DOHH2 (cell line): Measurements from ENCODE around the gene PHRF1.

Experiments
- H3F3A ChIP-seq: fragments of 200-600 bp; sonication (generic), shearing (Covaris generic); 2 replicates; pipeline ENCODE4 v1.6.0; 2016; ENCODE audit warnings: antibody characterized with exemption, mild to moderate bottlenecking; ENCODE audit not compliant: control insufficient read depth, insufficient read depth
- H3K27ac ChIP-seq: fragments of 200-600 bp; sonication (generic); 2 replicates; pipeline ENCODE4 v1.5.1; 2014; ENCODE audit warnings: low read depth, mild to moderate bottlenecking, low read length, moderate library complexity
- H3K27me3 ChIP-seq: fragments of 200-600 bp; sonication (generic); 2 replicates; pipeline ENCODE4 v1.6.1; 2014; ENCODE audit warnings: mild to moderate bottlenecking, low read length, mixed read lengths; ENCODE audit not compliant: control insufficient read depth
- H3K36me3 ChIP-seq: fragments of 200-600 bp; sonication (generic); 2 replicates; pipeline ENCODE4 v1.6.1; 2014; ENCODE audit warnings: mild to moderate bottlenecking, low read length, moderate library complexity, mixed read lengths; ENCODE audit not compliant: control insufficient read depth
- H3K4me1 ChIP-seq: fragments of 200-600 bp; sonication (generic); 2 replicates; pipeline ENCODE4 v1.6.1; 2014; ENCODE audit warnings: mild to moderate bottlenecking, low read length, mixed read lengths; ENCODE audit not compliant: control insufficient read depth
- H3K4me2 ChIP-seq: fragments of 200-600 bp; sonication (generic); 2 replicates; pipeline ENCODE4 v1.6.0; 2014; ENCODE audit warnings: mild to moderate bottlenecking, low read length, moderate library complexity
- H3K4me3 ChIP-seq: fragments of 200-600 bp; sonication (generic); 2 replicates; pipeline ENCODE4 v1.5.1; 2014; ENCODE audit warnings: mild to moderate bottlenecking, low read length, mixed read lengths
- H3K79me2 ChIP-seq: fragments of 200-600 bp; sonication (generic); 2 replicates; pipeline ENCODE4 v1.6.1; 2014; ENCODE audit warnings: mild to moderate bottlenecking, low read length, mixed read lengths; ENCODE audit not compliant: control insufficient read depth
- H3K9me2 ChIP-seq: fragments of 200-600 bp; sonication (generic); replicated peaks from 2 replicates; pipeline ENCODE4 v1.6.1; 2014; ENCODE audit warnings: mild to moderate bottlenecking, low read length, mixed read lengths; ENCODE audit not compliant: control insufficient read depth
- H3K9me3 ChIP-seq: fragments of 200-600 bp; sonication (generic); 2 replicates; pipeline ENCODE4 v1.6.1; 2014; ENCODE audit warnings: antibody characterized with exemption, low read length, mixed read lengths; ENCODE audit not compliant: control insufficient read depth, insufficient read depth
- H4K20me1 ChIP-seq: fragments of 200-600 bp; sonication (generic); 2 replicates; pipeline ENCODE4 v1.6.0; 2014; ENCODE audit warnings: low read depth, mild to moderate bottlenecking, antibody characterized with exemption, low read length, moderate library complexity; ENCODE audit not compliant: control insufficient read depth, insufficient read depth
- CTCF ChIP-seq: fragments of 200-600 bp; sonication (generic); IDR thresholded peaks from one replicate; pipeline ENCODE4 v1.5.1; 2014; ENCODE audit warnings: antibody characterized with exemption, mild to moderate bottlenecking, low read depth, low read length; ENCODE audit not compliant: poor library complexity, severe bottlenecking
- EZH2phosphoT487 ChIP-seq: fragments of 200-600 bp; sonication (generic); IDR thresholded peaks from 2 replicates; pipeline ENCODE4 v1.6.1; 2017; ENCODE audit warnings: borderline replicate concordance, mild to moderate bottlenecking, antibody characterized with exemption, low read length, moderate library complexity, mixed read lengths

Gene PHRF1

GRCh38 chr11:550021-550745 is 26.1 kb upstream of the PHRF1 start:
- H3K27ac ChIP-seq, result no peak overlapping the region
- no peak overlapping the region for H3K4me2 ChIP-seq
- no peaks in the 10 kb centered on the region for H4K20me1 ChIP-seq
- no peaks in the 10 kb centered on the region for H3K79me2 ChIP-seq
- H3F3A ChIP-seq, result no peaks in the 10 kb centered on the region
- H3K4me3 ChIP-seq, result no peak overlapping the region
- H3K36me3 ChIP-seq, result no peaks in the 10 kb centered on the region
- peaks cover 17% of the 10 kb centered on the region for H3K4me1 ChIP-seq
- H3K27me3 ChIP-seq, result peaks cover under 1% of the 10 kb centered on the region
- TF ChIP-seq EZH2phosphoT487 (no peak), CTCF (no peak)
- H3K9me2 ChIP-seq, result no peaks in the 10 kb centered on the region
- H3K9me3 ChIP-seq, result no peaks in the 10 kb centered on the region

GRCh38 chr11:550746-551085 is 25.6 kb upstream of the PHRF1 start:
- no peak overlapping the region for H3K27ac ChIP-seq
- no peaks in the 10 kb centered on the region for H3K9me2 ChIP-seq
- H3K27me3 ChIP-seq, result peaks cover 6% of the 10 kb centered on the region
- TF ChIP-seq EZH2phosphoT487 (no peak), CTCF (no peak)
- H3K36me3 ChIP-seq, result no peaks in the 10 kb centered on the region
- H3K4me2 ChIP-seq, result no peak overlapping the region
- no peaks in the 10 kb centered on the region for H3K9me3 ChIP-seq
- H3K79me2 ChIP-seq, result no peaks in the 10 kb centered on the region
- H3K4me1 ChIP-seq, result peaks cover 22% of the 10 kb centered on the region
- no peaks in the 10 kb centered on the region for H4K20me1 ChIP-seq
- no peak overlapping the region for H3K4me3 ChIP-seq
- H3F3A ChIP-seq, result no peaks in the 10 kb centered on the region

GRCh38 chr11:551131-551530 is 25.1 kb upstream of the PHRF1 start:
- H3K27me3 ChIP-seq, result peaks cover 10% of the 10 kb centered on the region
- no peaks in the 10 kb centered on the region for H3K9me2 ChIP-seq
- no peak overlapping the region for H3K27ac ChIP-seq
- peaks cover 23% of the 10 kb centered on the region for H3K4me1 ChIP-seq
- TF ChIP-seq CTCF, result no peak
- H3K4me3 ChIP-seq, result no peak overlapping the region
- H3K79me2 ChIP-seq, result no peaks in the 10 kb centered on the region
- H3F3A ChIP-seq, result no peaks in the 10 kb centered on the region
- H3K36me3 ChIP-seq, result no peaks in the 10 kb centered on the region
- H4K20me1 ChIP-seq, result no peaks in the 10 kb centered on the region
- H3K9me3 ChIP-seq, result no peaks in the 10 kb centered on the region
- no peak overlapping the region for H3K4me2 ChIP-seq
